Measurements from ENCODE around the gene PRR33.
"Not testable (repeated sequence)": the region's sequence is repeated elsewhere in the genome, so short reads cannot be mapped to it uniquely, and the experiment has no call there.

Gene PRR33

DNA sequence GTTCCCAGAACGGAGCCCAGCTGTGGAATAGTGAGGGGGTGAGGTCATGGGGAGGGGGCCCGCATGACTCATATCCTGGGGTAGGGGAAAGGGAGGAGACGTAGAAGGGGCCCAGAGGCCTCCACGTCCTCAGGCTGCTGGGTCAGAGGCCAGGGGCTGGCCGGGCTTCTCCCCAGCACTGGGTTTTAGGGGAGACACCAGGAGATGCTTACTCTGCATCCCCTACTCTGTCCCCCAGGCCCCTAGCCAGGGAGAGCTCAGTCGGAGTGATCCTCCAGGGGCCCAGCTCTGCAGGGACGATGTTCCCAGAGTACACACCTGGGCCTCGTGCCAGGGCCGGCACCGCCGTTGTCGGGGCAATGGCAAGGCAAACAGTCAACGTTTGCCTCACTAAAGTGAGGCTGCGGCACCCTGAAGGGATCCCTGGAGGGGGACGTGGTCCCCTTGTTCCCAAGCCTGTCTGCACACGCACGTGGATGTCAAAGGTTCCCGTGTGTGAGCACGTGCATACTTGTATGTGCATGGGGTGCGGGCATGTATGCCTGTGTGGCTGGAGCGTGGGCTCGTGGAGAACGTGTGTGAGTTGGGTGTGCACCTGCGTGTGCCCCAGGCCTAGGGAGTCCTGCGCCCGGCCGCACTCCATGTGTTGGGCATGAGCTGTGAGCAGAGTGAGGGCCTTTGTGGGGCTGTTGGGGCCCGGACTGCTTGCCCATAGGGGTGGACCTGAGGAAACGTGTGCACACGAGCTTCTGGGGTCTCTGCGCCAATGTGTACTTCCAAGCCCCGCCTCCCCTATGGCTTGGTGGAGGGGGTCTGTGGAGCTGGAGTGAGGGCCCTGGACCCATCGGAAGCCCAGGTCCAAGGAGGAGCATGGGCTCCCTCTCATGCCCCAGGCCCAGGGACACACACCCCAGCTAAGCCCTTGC, 14.2 kb downstream of the PRR33 start:
- Histone ChIP-seq H3K79me1 (replicated peaks; ENCODE audit: low read length, poor library complexity, severe bottlenecking) (peaks cover 2% of the 10 kb centered on the region), H3K14ac (ENCODE audit: low read length in 2 of 2) (peak overlapping the region in 1 of 2 experiments; percentile 30), H2BK120ac (ENCODE audit: low read depth, low read length) (peak overlapping the region; percentile 89), H3K23ac (ENCODE audit: low read length in 2 of 2) (no peak overlapping the region), H2AK5ac (ENCODE audit: low read length, severe bottlenecking) (peak overlapping the region; percentile 14), H3K18ac (ENCODE audit: low read depth in 1 of 2, low read length in 2 of 2) (peak overlapping the region; percentile 79 to 87), H3K4me2 (ENCODE audit: low read length, poor library complexity, severe bottlenecking) (no peak overlapping the region), H2BK15ac (ENCODE audit: low read depth, poor library complexity, severe bottlenecking) (no peak overlapping the region), H3K9me3 (ENCODE audit: control insufficient read depth, low read length) (no peaks in the 10 kb centered on the region), H4K8ac (ENCODE audit: low read length) (peak overlapping the region; percentile 70), H3K4me1 (ENCODE audit: control insufficient read depth, insufficient read depth, low read depth, low read length) (peaks cover 70% of the 10 kb centered on the region), H2BK12ac (ENCODE audit: low read length in 2 of 2) (peak overlapping the region; percentile 92 to 94), H3K27ac (ENCODE audit: low read length, poor library complexity, severe bottlenecking) (peak overlapping the region; percentile 30), H3K27me3 (ENCODE audit: control insufficient read depth in 1 of 2, insufficient read depth in 1 of 2, low read length in 2 of 2) (no peaks in the 10 kb centered on the region), H4K91ac (ENCODE audit: low read length) (peak overlapping the region; percentile 96), H2AFZ (ENCODE audit: low read depth, low read length) (no peak overlapping the region), H3K36me3 (ENCODE audit: control insufficient read depth in 1 of 2, insufficient read depth in 2 of 2, low read depth in 1 of 2, low read length in 2 of 2) (no peaks in the 10 kb centered on the region), H3K4me3 (ENCODE audit: insufficient read depth in 1 of 2, low read depth in 1 of 2, low read length in 2 of 2) (no peak overlapping the region), H3K9ac (ENCODE audit: low read length) (peak overlapping the region; percentile 61), H2BK5ac (ENCODE audit: low read depth, low read length, poor library complexity, severe bottlenecking) (no peak overlapping the region), H3K4ac (ENCODE audit: low read depth in 1 of 2, low read length in 2 of 2) (peak overlapping the region; percentile 62 to 98)
- DNase-seq = peak; percentile 44
- WGBS = 67% methylated on average over 29 of the region's 33 CpGs

DNA sequence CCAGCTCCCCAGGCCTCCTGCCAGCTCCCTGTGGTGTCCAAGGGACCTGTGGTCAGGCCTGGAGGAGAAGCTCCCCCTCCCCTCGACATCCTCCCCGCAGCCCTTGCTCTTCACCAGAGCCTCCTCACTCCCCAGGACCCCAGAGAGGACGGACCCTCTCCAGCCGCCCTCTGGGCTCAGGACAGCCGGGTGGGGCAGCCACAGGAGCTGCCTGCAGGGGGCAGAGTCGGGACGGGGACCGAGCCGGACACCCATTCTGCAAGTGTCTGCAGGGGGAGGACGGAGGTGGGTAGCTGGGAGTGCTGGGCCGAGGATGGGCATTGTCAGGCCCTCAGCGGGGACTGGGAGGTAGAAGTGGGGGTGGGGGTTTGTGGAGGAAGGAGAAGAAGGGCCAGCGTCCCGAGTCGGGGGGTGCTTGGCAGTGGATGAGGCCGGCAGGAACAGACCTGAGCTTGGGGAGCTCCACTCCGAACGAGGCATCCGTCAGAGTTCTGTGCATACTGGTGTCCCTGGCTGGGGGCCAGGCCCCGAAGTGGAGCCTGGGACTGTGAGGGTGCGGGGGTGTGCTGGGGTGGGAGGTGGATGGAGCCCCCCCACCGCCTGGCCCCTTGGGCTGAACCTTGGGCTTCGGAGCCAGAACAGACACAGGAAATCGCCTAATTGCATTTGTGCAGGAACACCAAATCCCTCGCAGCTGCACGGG, 15.2 kb downstream of the PRR33 start:
- peak overlapping the region; percentile 94 for H4K91ac ChIP-seq (ENCODE audit: low read length)
- DNase-seq = peak; percentile 63
- H3K18ac ChIP-seq (ENCODE audit: low read depth in 1 of 2, low read length in 2 of 2) = peak overlapping the region in 1 of 2 experiments; percentile 95
- no peak overlapping the region for H2AK5ac ChIP-seq (ENCODE audit: low read length, severe bottlenecking)
- H3K9ac ChIP-seq (ENCODE audit: low read length) = peak overlapping the region; percentile 77
- peaks cover 77% of the 10 kb centered on the region for H3K4me1 ChIP-seq (ENCODE audit: control insufficient read depth, insufficient read depth, low read depth, low read length)
- peak overlapping the region in 1 of 2 experiments; percentile 74 for H3K23ac ChIP-seq (ENCODE audit: low read length in 2 of 2)
- H3K9me3 ChIP-seq (ENCODE audit: control insufficient read depth, low read length) = no peaks in the 10 kb centered on the region
- no peaks in the 10 kb centered on the region for H3K36me3 ChIP-seq (ENCODE audit: control insufficient read depth in 1 of 2, insufficient read depth in 2 of 2, low read depth in 1 of 2, low read length in 2 of 2)
- peak overlapping the region; percentile 42 to 89 for H3K4ac ChIP-seq (ENCODE audit: low read depth in 1 of 2, low read length in 2 of 2)
- peak overlapping the region in 1 of 2 experiments; percentile 58 for H3K4me3 ChIP-seq (ENCODE audit: insufficient read depth in 1 of 2, low read depth in 1 of 2, low read length in 2 of 2)
- peak overlapping the region in 1 of 2 experiments; percentile 99 for H2BK12ac ChIP-seq (ENCODE audit: low read length in 2 of 2)
- peak overlapping the region; percentile 75 for H2BK120ac ChIP-seq (ENCODE audit: low read depth, low read length)
- H2BK5ac ChIP-seq (ENCODE audit: low read depth, low read length, poor library complexity, severe bottlenecking) = peak overlapping the region; percentile 20
- peak overlapping the region in 1 of 2 experiments; percentile 79 for H3K14ac ChIP-seq (ENCODE audit: low read length in 2 of 2)
- H3K27me3 ChIP-seq (ENCODE audit: control insufficient read depth in 1 of 2, insufficient read depth in 1 of 2, low read length in 2 of 2) = no peaks in the 10 kb centered on the region
- H2BK15ac ChIP-seq (ENCODE audit: low read depth, poor library complexity, severe bottlenecking) = no peak overlapping the region
- peak overlapping the region; percentile 92 for H4K8ac ChIP-seq (ENCODE audit: low read length)
- H3K27ac ChIP-seq (ENCODE audit: low read length, poor library complexity, severe bottlenecking) = peak overlapping the region; percentile 53
- WGBS = 8% methylated on average over 20 of the region's 26 CpGs
- peaks cover 2% of the 10 kb centered on the region for H3K79me1 ChIP-seq (replicated peaks; ENCODE audit: low read length, poor library complexity, severe bottlenecking)
- H2AFZ ChIP-seq (ENCODE audit: low read depth, low read length) = peak overlapping the region; percentile 5
- peak overlapping the region; percentile 31 for H3K4me2 ChIP-seq (ENCODE audit: low read length, poor library complexity, severe bottlenecking)

DNA sequence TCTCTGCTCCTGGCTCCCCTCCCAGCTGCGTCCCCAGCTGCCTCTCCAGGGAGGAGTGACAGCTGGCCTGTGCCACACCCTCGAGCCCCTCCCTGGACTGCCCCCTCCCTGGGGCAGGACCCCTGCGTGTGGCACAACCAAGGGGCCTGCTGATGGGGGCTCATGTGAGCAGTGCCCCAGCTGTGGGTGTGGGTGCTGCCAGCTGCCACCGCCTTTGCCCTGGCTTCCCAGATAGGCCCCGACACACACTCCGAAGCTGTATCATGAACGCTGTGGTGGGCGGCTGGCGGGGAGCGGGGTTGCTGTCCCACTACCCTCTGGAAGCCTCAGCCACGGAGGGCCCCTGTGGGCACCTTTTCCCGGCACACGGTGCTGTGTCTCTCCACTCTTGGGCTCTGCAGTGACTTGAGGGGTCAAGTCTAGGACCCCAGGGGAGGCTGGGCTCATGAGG, 15.8 kb downstream of the PRR33 start:
- peak overlapping the region in 1 of 2 experiments; percentile 79 for H3K14ac ChIP-seq (ENCODE audit: low read length in 2 of 2)
- H3K4me2 ChIP-seq (ENCODE audit: low read length, poor library complexity, severe bottlenecking); H3K27ac ChIP-seq (ENCODE audit: low read length, poor library complexity, severe bottlenecking); DNase-seq; H3K23ac ChIP-seq (ENCODE audit: low read length in 2 of 2); H3K79me1 ChIP-seq (replicated peaks; ENCODE audit: low read length, poor library complexity, severe bottlenecking); H3K9me3 ChIP-seq (ENCODE audit: control insufficient read depth, low read length); H3K27me3 ChIP-seq (ENCODE audit: control insufficient read depth in 1 of 2, insufficient read depth in 1 of 2, low read length in 2 of 2); H2BK5ac ChIP-seq (ENCODE audit: low read depth, low read length, poor library complexity, severe bottlenecking); H2AK5ac ChIP-seq (ENCODE audit: low read length, severe bottlenecking); H3K36me3 ChIP-seq (ENCODE audit: control insufficient read depth in 1 of 2, insufficient read depth in 2 of 2, low read depth in 1 of 2, low read length in 2 of 2); H2AFZ ChIP-seq (ENCODE audit: low read depth, low read length): not testable (repeated sequence)
- H2BK120ac ChIP-seq (ENCODE audit: low read depth, low read length) = peak overlapping the region; percentile 75
- WGBS = 79% methylated on average over 13 of the region's 13 CpGs
- peak overlapping the region in 1 of 2 experiments; percentile 99 for H2BK12ac ChIP-seq (ENCODE audit: low read length in 2 of 2)
- peak overlapping the region; percentile 15 for H2BK15ac ChIP-seq (ENCODE audit: low read depth, poor library complexity, severe bottlenecking)
- peak overlapping the region; percentile 42 to 89 for H3K4ac ChIP-seq (ENCODE audit: low read depth in 1 of 2, low read length in 2 of 2)
- peak overlapping the region; percentile 94 for H4K91ac ChIP-seq (ENCODE audit: low read length)
- peak overlapping the region; percentile 92 for H4K8ac ChIP-seq (ENCODE audit: low read length)
- peak overlapping the region; percentile 77 for H3K9ac ChIP-seq (ENCODE audit: low read length)
- peak overlapping the region in 1 of 2 experiments; percentile 58 for H3K4me3 ChIP-seq (ENCODE audit: insufficient read depth in 1 of 2, low read depth in 1 of 2, low read length in 2 of 2)
- peak overlapping the region in 1 of 2 experiments; percentile 95 for H3K18ac ChIP-seq (ENCODE audit: low read depth in 1 of 2, low read length in 2 of 2)
- H3K4me1 ChIP-seq (ENCODE audit: control insufficient read depth, insufficient read depth, low read depth, low read length) = peaks cover 82% of the 10 kb centered on the region

Measured in mesenchymal stem cell (in vitro differentiated cells and primary cell).